Measurements from ENCODE around the gene LAMA1. TPM values are rescaled to one million over a fixed set of nuclear protein-coding genes. Genes with fewer than 3 reads are reported as not detected.
A peak's percentile ranks its signal among the peaks of the same experiment; 100 is the strongest.

Gene LAMA1
- total and polyA plus RNA-seq, 2 of the 8 experiments (the other 6 are each of a cell fraction or from before 2014, with no cell fraction given): 30.4 to 48.7 TPM

- no peak overlapping the region for H3K4me2 ChIP-seq (ENCODE audit: insufficient read depth in 1 of 2, low read depth in 2 of 2, low read length in 2 of 2)
- no peaks in the 10 kb centered on the region for H3K27me3 ChIP-seq (replicated peaks in 1 of 4; ENCODE audit: control insufficient read depth in 3 of 4, extremely low read depth in 1 of 4, insufficient read depth in 3 of 4, low read length in 3 of 4)
- no peak for TF ChIP-seq USF2 (IDR thresholded peaks at IDR 0.05; ENCODE audit: low read length)
- no peak for TF ChIP-seq CBX8 (IDR thresholded peaks at IDR 0.05; ENCODE audit: borderline replicate concordance, low read depth, low read length)
- H3K79me2 ChIP-seq (ENCODE audit: control insufficient read depth in 1 of 2, insufficient read depth in 2 of 2, low read length in 2 of 2): no peaks in the 10 kb centered on the region
- no peaks in the 10 kb centered on the region for H3K4me1 ChIP-seq (replicated peaks in 1 of 4; ENCODE audit: control insufficient read depth in 3 of 4, insufficient read depth in 4 of 4, low read length in 3 of 4)
- H3K18ac ChIP-seq (ENCODE audit: extremely low read depth, low read length): no peak overlapping the region
- no peak overlapping the region for H4K8ac ChIP-seq (ENCODE audit: extremely low read depth, insufficient read depth, low read length)
- DNase-seq (ENCODE audit: low read depth in 1 of 2, low spot score in 2 of 2) (peak in 1 of 2 experiments; percentile 11), FAIRE-seq (no peak)
- no peak overlapping the region for H4K5ac ChIP-seq (ENCODE audit: insufficient read length, low read depth, low read length)
- no peak overlapping the region for H3K4ac ChIP-seq (replicated peaks; ENCODE audit: insufficient read length, low read depth, low read length)
- WGBS, 2 experiments (ENCODE audit: extremely low coverage in 1 of 2, insufficient coverage in 1 of 2, insufficient read length in 1 of 2, insufficient replicate concordance in 2 of 2, low coverage in 1 of 2, low lambda C conversion rate in 2 of 2, missing lambda C conversion rate in 1 of 2): 91% methylated on average over 7 of the region's 7 CpGs; no CpG with 5 or more reads in 1 of the 2 experiments
- no peak overlapping the region for H2AFZ ChIP-seq (ENCODE audit: low read length)
- H2BK5ac ChIP-seq (ENCODE audit: low read depth, low read length): no peak overlapping the region
- no peak overlapping the region for H3K9ac ChIP-seq (replicated peaks in 1 of 4; ENCODE audit: extremely low read depth in 1 of 4, low read depth in 3 of 4, low read length in 3 of 4)
- no peaks in the 10 kb centered on the region for H3K9me3 ChIP-seq (ENCODE audit: insufficient read depth in 2 of 2, low read depth in 1 of 2, low read length in 1 of 2)
- CTCF ChIA-PET (ENCODE audit: partially characterized antibody): no interaction called here
- H3K23ac ChIP-seq (ENCODE audit: insufficient read length): no peak overlapping the region
- H3K36me3 ChIP-seq (ENCODE audit: control insufficient read depth in 2 of 4, insufficient read depth in 4 of 4, low read length in 3 of 4): peaks cover 3 to 11% (median 8%) of the 10 kb centered on the region in 4 experiments; a peak in 7 of 8 replicates
- no peak overlapping the region for H2AK5ac ChIP-seq (ENCODE audit: low read depth, low read length)
- no peak overlapping the region for H3K27ac ChIP-seq (ENCODE audit: low read depth, low read length)
- no peak overlapping the region for H2BK20ac ChIP-seq (ENCODE audit: low read length)
- H4K20me1 ChIP-seq (replicated peaks in 1 of 2; ENCODE audit: control insufficient read depth in 1 of 2, insufficient read depth in 2 of 2, low read length in 2 of 2): peaks cover 0 to 2% of the 10 kb centered on the region in 2 experiments
- H3K23me2 ChIP-seq (ENCODE audit: low read depth, low read length): no peaks in the 10 kb centered on the region; the same call in 1 of the 2 replicates
- H4K91ac ChIP-seq (replicated peaks; ENCODE audit: insufficient read length, low read length): no peak overlapping the region
- no peak overlapping the region for H3K14ac ChIP-seq (ENCODE audit: insufficient read length)
- H3K4me3 ChIP-seq (ENCODE audit: extremely low read depth in 1 of 4, insufficient read depth in 2 of 4, low read depth in 3 of 4, low read length in 4 of 4): no peak overlapping the region
- no peak overlapping the region for H2BK120ac ChIP-seq (replicated peaks; ENCODE audit: low read depth, low read length)
- POLR2A ChIA-PET (ENCODE audit: partially characterized antibody): no interaction called here
- H2BK12ac ChIP-seq (ENCODE audit: low read depth, low read length): no peak overlapping the region
- no peaks in the 10 kb centered on the region for H3K79me1 ChIP-seq (ENCODE audit: low read depth, low read length)
- no peak overlapping the region for H2BK15ac ChIP-seq (ENCODE audit: low read length)
- no peak overlapping the region for H3K56ac ChIP-seq (replicated peaks; ENCODE audit: insufficient read length, low read depth, low read length)
Measured at GRCh38 chr18:6938003-6938402, 179.6 kb downstream of the LAMA1 start.

Data from H1 (cell line).